HepG2 (cell line): ENCODE measurements around the gene PPP1R3F. TPM values are rescaled to one million over a fixed set of nuclear protein-coding genes. Genes with fewer than 3 reads are reported as not detected.

Experiments
- ATAC-seq: fragments of 200-7000 bp; cut with Tn5 transposase; 3 replicates; pipeline ENCODE4 v1.9.1; 2020; ENCODE audit warnings: mild to moderate bottlenecking, moderate library complexity
- BruUV-seq: library from RNA; stranded (reverse); fragments of 400-500 nt; replicated peaks from 2 replicates; lab custom pipeline; 2021; lab: Mats Ljungman, UMichigan
- CTCF ChIA-PET: fragments of 300-600 bp; formaldehyde crosslinking; extraction: SDS; loops from one replicate; lab custom pipeline; 2021; ENCODE audit warnings: low total read pairs, inconsistent platforms, low intra/inter-chr PET ratio; lab: Yijun Ruan, JAX
- POLR2A ChIA-PET: fragments of 350-600 bp; sonication (Branson Sonifier 250); formaldehyde crosslinking; loops from one replicate; lab custom pipeline; 2020; ENCODE audit warnings: antibody characterized with exemption, inconsistent platforms; lab: Yijun Ruan, JAX
- DNase-seq: peaks from one replicate; pipeline ENCODE4 v3.0.0-alpha.2; 2015; ENCODE audit warnings: low spot score
- FAIRE-seq: peaks from 3 replicates; lab custom pipeline; 2011; peaks lifted over from hg19 to GRCh38; lab: Jason Lieb, UNC
- H2AFZ ChIP-seq: one replicate; pipeline ENCODE4 v1.6.1; 2011; ENCODE audit warnings: low read length, inconsistent platforms
- H3K27ac ChIP-seq: fragments of 300-600 bp; 3 replicates; pipeline ENCODE4 v1.8.0; 2011; ENCODE audit warnings: mixed run types, mild to moderate bottlenecking, mixed read lengths, low read length, inconsistent platforms; ENCODE audit not compliant: insufficient read depth; ENCODE audit errors: extremely low read length
- H3K27me3 ChIP-seq, 2 experiments: fragments of 200-600 bp in 1 of 2; 2 replicates in 1 of 2; 3 replicates in 1 of 2; pipeline versions ENCODE4 v1.6.0 to v1.8.0; 2011; ENCODE audit warnings: low read length in 2 of 2, mild to moderate bottlenecking in 2 of 2, moderate library complexity in 2 of 2, inconsistent platforms in 1 of 2; ENCODE audit not compliant: insufficient read depth in 2 of 2, control insufficient read depth in 1 of 2
- H3K36me3 ChIP-seq, 2 experiments: fragments of 200-600 bp in 1 of 2; replicated peaks in 1 of 2; 2 replicates in 1 of 2; 3 replicates in 1 of 2; pipeline versions ENCODE4 v1.5.1 to v1.8.0; 2011; ENCODE audit warnings: low read length in 2 of 2, inconsistent platforms in 1 of 2; ENCODE audit not compliant: insufficient read depth in 2 of 2, control insufficient read depth in 1 of 2
- H3K4me1 ChIP-seq: 2 replicates; pipeline ENCODE4 v1.5.1; 2012; ENCODE audit warnings: low read length, inconsistent platforms; ENCODE audit not compliant: insufficient read depth
- H3K4me2 ChIP-seq: 2 replicates; pipeline ENCODE4 v1.6.0; 2011; ENCODE audit warnings: low read depth, low read length, inconsistent platforms
- H3K4me3 ChIP-seq, 3 experiments: fragments of 200-600 bp in 1 of 3; sonication (generic), shearing (Covaris generic) in 1 of 3; replicated peaks in 1 of 3; 2 replicates each; pipeline ENCODE4 v1.5.1; 2011 to 2016; ENCODE audit warnings: low read length in 3 of 3, inconsistent platforms in 2 of 3, low read depth in 2 of 3, mild to moderate bottlenecking in 2 of 3, control low read depth in 1 of 3, mixed read lengths in 1 of 3; ENCODE audit not compliant: insufficient read depth in 1 of 3
- H3K79me2 ChIP-seq: one replicate; pipeline ENCODE4 v1.6.1; 2011; ENCODE audit warnings: low read length, inconsistent platforms; ENCODE audit not compliant: insufficient read depth
- H3K9ac ChIP-seq: 2 replicates; pipeline ENCODE4 v1.6.0; 2011; ENCODE audit warnings: mild to moderate bottlenecking, low read depth, low read length, inconsistent platforms; ENCODE audit not compliant: insufficient read depth
- H3K9me3 ChIP-seq: 2 replicates; pipeline ENCODE4 v1.5.1; 2012; ENCODE audit warnings: mild to moderate bottlenecking, low read length
- H4K20me1 ChIP-seq: 2 replicates; pipeline ENCODE4 v1.6.0; 2011; ENCODE audit warnings: inconsistent platforms, mild to moderate bottlenecking, low read length, moderate library complexity; ENCODE audit not compliant: insufficient read depth
- AFF4 ChIP-seq: sonication (generic); formaldehyde crosslinking; IDR thresholded peaks from 2 replicates; pipeline ENCODE4 v1.4.0; 2020; ENCODE audit warnings: missing genetic modification reagents
- BRD4 ChIP-seq: sonication (generic); formaldehyde crosslinking; IDR thresholded peaks from 2 replicates; pipeline ENCODE4 v1.4.0; 2020; ENCODE audit warnings: missing genetic modification reagents
- CBFB ChIP-seq: sonication (generic); formaldehyde crosslinking; IDR thresholded peaks from 2 replicates; pipeline ENCODE4 v1.4.0; 2020; ENCODE audit warnings: missing genetic modification reagents
- FOSL2 ChIP-seq: sonication (generic); formaldehyde crosslinking; IDR thresholded peaks from 2 replicates; pipeline ENCODE4 v1.4.0; 2020; ENCODE audit warnings: missing genetic modification reagents
- FOXP4 ChIP-seq: sonication (generic); formaldehyde crosslinking; IDR thresholded peaks from 2 replicates; pipeline ENCODE4 v1.4.0; 2020; ENCODE audit warnings: missing genetic modification reagents
- NFYB ChIP-seq: sonication (generic); formaldehyde crosslinking; IDR thresholded peaks from 2 replicates; pipeline ENCODE4 v1.4.0; 2020; ENCODE audit warnings: missing genetic modification reagents
- PCBP2 ChIP-seq: fragments of 200-400 bp; formaldehyde crosslinking; optimal IDR thresholded peaks from 2 replicates; pipeline ENCODE3; 2018; ENCODE audit warnings: low read length, low read depth; ENCODE audit not compliant: poor library complexity, severe bottlenecking
- POLR2G ChIP-seq: fragments of 200-400 bp; formaldehyde crosslinking; IDR thresholded peaks from 2 replicates; pipeline ENCODE4 v1.6.1; 2018; ENCODE audit warnings: mild to moderate bottlenecking, low read depth, low read length, moderate library complexity
- TAF15 ChIP-seq: fragments of 200-400 bp; formaldehyde crosslinking; IDR thresholded peaks from one replicate; pipeline ENCODE4 v1.6.1; 2018; ENCODE audit warnings: mild to moderate bottlenecking, low read depth, low read length; ENCODE audit not compliant: poor library complexity, severe bottlenecking
- ZBTB42 ChIP-seq: sonication (generic); formaldehyde crosslinking; IDR thresholded peaks from 2 replicates; pipeline ENCODE4 v1.5.0; 2020; ENCODE audit warnings: mild to moderate bottlenecking, missing genetic modification reagents
- ZNF296 ChIP-seq: sonication (generic); formaldehyde crosslinking; conservative IDR thresholded peaks from 2 replicates; pipeline ENCODE4 v1.5.0; 2020; ENCODE audit warnings: mild to moderate bottlenecking, missing genetic modification reagents
- WGBS: methylation state at CpG from one replicate; pipeline ENCODE4 v1.1.6; 2017; ENCODE audit warnings: low lambda C conversion rate; 5-methylcytosine and 5-hydroxymethylcytosine counted together
- in situ Hi-C: cut with HindIII; loops from 2 replicates; pipeline ENCODE4 v1.10.0; 2017; ENCODE audit warnings: low pct_unique_long_range_greater_than_20kb; ENCODE audit not compliant: extremely low pct_ligation_motif_present
- intact Hi-C: fragments of 100-400 bp; cut with micrococcal nuclease; formaldehyde crosslinking; loops from one replicate; pipeline ENCODE4 v1.10.0; 2022; ENCODE audit not compliant: unreplicated experiment
- polyA plus RNA-seq, 8 experiments: library from polyadenylated mRNA; depleted of rRNA in 3 of 8; stranded (reverse) in 7 of 8; unstranded in 1 of 8; fragments of >200 nt; fragmentation: Illumina TruSeq in 4 of 8; extraction: Trizol in 4 of 8; gene quantifications; 2 replicates each; pipeline versions ENCODE4 v1.2.1 to v1.2.3, GENCODE V29; 2011 to 2016; ENCODE audit warnings: low read depth in 4 of 8, missing spikeins in 1 of 8, mixed read lengths in 1 of 8; ENCODE audit not compliant: insufficient read depth in 1 of 8
- total RNA-seq, 5 experiments: library from RNA; depleted of rRNA; stranded (reverse); fragments of >200 nt; fragmentation: Illumina TruSeq; extraction: Trizol; gene quantifications; 2 replicates each; pipeline ENCODE4 v1.2.3, GENCODE V29; 2016; ENCODE audit warnings: low read depth in 1 of 5
- TF ChIP-seq, protein P1 (sequence below): sonication (generic); formaldehyde crosslinking; IDR thresholded peaks from 2 replicates; pipeline ENCODE4 v1.5.0; 2020; ENCODE audit warnings: mild to moderate bottlenecking, missing genetic modification reagents

The PPP1R3F gene
- total and polyA plus RNA-seq, 2 of the 13 experiments (the other 11 are each of a cell fraction or from before 2014, with no cell fraction given) = 0.82 to 0.84 TPM

- in situ Hi-C loops = no loop called here
- CTCF ChIA-PET = no interaction called here
- TF ChIP-seq, protein P1, sequence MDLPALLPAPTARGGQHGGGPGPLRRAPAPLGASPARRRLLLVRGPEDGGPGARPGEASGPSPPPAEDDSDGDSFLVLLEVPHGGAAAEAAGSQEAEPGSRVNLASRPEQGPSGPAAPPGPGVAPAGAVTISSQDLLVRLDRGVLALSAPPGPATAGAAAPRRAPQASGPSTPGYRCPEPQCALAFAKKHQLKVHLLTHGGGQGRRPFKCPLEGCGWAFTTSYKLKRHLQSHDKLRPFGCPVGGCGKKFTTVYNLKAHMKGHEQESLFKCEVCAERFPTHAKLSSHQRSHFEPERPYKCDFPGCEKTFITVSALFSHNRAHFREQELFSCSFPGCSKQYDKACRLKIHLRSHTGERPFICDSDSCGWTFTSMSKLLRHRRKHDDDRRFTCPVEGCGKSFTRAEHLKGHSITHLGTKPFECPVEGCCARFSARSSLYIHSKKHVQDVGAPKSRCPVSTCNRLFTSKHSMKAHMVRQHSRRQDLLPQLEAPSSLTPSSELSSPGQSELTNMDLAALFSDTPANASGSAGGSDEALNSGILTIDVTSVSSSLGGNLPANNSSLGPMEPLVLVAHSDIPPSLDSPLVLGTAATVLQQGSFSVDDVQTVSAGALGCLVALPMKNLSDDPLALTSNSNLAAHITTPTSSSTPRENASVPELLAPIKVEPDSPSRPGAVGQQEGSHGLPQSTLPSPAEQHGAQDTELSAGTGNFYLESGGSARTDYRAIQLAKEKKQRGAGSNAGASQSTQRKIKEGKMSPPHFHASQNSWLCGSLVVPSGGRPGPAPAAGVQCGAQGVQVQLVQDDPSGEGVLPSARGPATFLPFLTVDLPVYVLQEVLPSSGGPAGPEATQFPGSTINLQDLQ (CRISPR knock-in tag) = no peak
- TF ChIP-seq NFYB (CRISPR knock-in tag) (no peak), AFF4 (no peak), BRD4 (CRISPR knock-in tag) (no peak), FOSL2 (CRISPR knock-in tag) (no peak), TAF15 (no peak), FOXP4 (CRISPR knock-in tag) (no peak), ZBTB42 (CRISPR knock-in tag) (no peak), ZNF296 (CRISPR knock-in tag) (no peak), POLR2G (no peak), CBFB (no peak), PCBP2 (no peak)
Measured at GRCh38 chrX:49284212-49284611, 14.6 kb downstream of the PPP1R3F start.

More at GRCh38 chrX:49284212-49284611, 14.6 kb downstream of the PPP1R3F start:
- ATAC-seq (no peak), FAIRE-seq (no peak), DNase-seq (no peak)
- Histone ChIP-seq H3K36me3 (no peaks in the 10 kb centered on the region), H3K4me3 (no peak overlapping the region), H4K20me1 (no peaks in the 10 kb centered on the region), H3K9me3 (no peaks in the 10 kb centered on the region), H3K27ac (no peak overlapping the region), H3K79me2 (no peaks in the 10 kb centered on the region), H3K27me3 (no peaks in the 10 kb centered on the region; a peak in 1 of 5 replicates), H2AFZ (no peak overlapping the region), H3K9ac (no peak overlapping the region), H3K4me2 (no peak overlapping the region), H3K4me1 (no peaks in the 10 kb centered on the region)
- intact Hi-C loops = no loop called here
- 56% methylated on average over 3 of the region's 3 CpGs for WGBS
- BruUV-seq = no TSS peak
- POLR2A ChIA-PET = no interaction called here
